Activated CD4-positive, alpha-beta T cell treated with anti-CD3 and anti-CD28 coated beads, Interleukin-2, amount 10 ng/mL, durations not matched to agents 7 days and 5 days (primary cell): ENCODE data around the gene IQSEC1. TPM values are rescaled to one million over a fixed set of nuclear protein-coding genes. Genes with fewer than 3 reads are reported as not detected.

ENCODE experiments used
- CTCF ChIA-PET: fragments of 350-600 bp; sonication (Branson Sonifier 250); formaldehyde crosslinking; loops from one replicate; lab custom pipeline; 2021; ENCODE audit warnings: antibody characterized with exemption; lab: Charles Lee
- POLR2A ChIA-PET: fragments of 350-600 bp; sonication (Branson Sonifier 250); formaldehyde crosslinking; loops from one replicate; lab custom pipeline; 2021; ENCODE audit warnings: antibody characterized with exemption; lab: Charles Lee
- DNase-seq: peaks from one replicate; pipeline ENCODE4 v3.0.0-alpha.2; 2020
- H3K27ac Mint-ChIP-seq: one replicate; pipeline ENCODE4 v1.8.0; 2021; ENCODE audit warnings: mild to moderate bottlenecking, moderate library complexity, mixed read lengths
- H3K27me3 Mint-ChIP-seq: one replicate; pipeline ENCODE4 v1.8.0; 2021; ENCODE audit warnings: mixed read lengths
- H3K36me3 Mint-ChIP-seq: one replicate; pipeline ENCODE4 v1.8.0; 2021; ENCODE audit warnings: low read depth, mixed read lengths
- H3K4me1 Mint-ChIP-seq: one replicate; pipeline ENCODE4 v1.8.0; 2021; ENCODE audit warnings: mixed read lengths
- H3K4me3 Mint-ChIP-seq: one replicate; pipeline ENCODE4 v1.8.0; 2021; ENCODE audit warnings: mild to moderate bottlenecking, moderate library complexity, mixed read lengths
- H3K9me3 Mint-ChIP-seq: one replicate; pipeline ENCODE4 v1.8.0; 2021; ENCODE audit warnings: mixed read lengths
- total RNA-seq, 2 experiments: library from RNA; stranded (reverse); gene quantifications; one replicate each; pipeline ENCODE4 v1.2.3, GENCODE V29; 2021

Gene IQSEC1
- total RNA-seq, 2 experiments from 2014 or later: 58.2 to 70.4 TPM

- ChIA-PET CTCF (interaction anchor here (0.9 to 1.7 kb wide), 3 partner anchors 12 to 81 kb away, joined by 3 to 4 read pairs (median 3); no protein-coding TSS in a partner anchor), POLR2A (no interaction called here)
- peaks cover 16% of the 10 kb centered on the region for H3K4me1 Mint-ChIP-seq
- H3K9me3 Mint-ChIP-seq: no peaks in the 10 kb centered on the region
- H3K27me3 Mint-ChIP-seq: no peaks in the 10 kb centered on the region
- no peak for DNase-seq
- H3K27ac Mint-ChIP-seq: peak overlapping the region; percentile 74
- H3K36me3 Mint-ChIP-seq: no peaks in the 10 kb centered on the region
- H3K4me3 Mint-ChIP-seq: no peak overlapping the region
Observed at GRCh38 chr3:13046569-13047274, 26.5 kb downstream of the IQSEC1 start.

GRCh38 chr3:13045904-13046568 lies 27.2 kb downstream of the IQSEC1 start:
- H3K9me3 Mint-ChIP-seq: no peaks in the 10 kb centered on the region
- H3K27ac Mint-ChIP-seq: peak overlapping the region; percentile 2
- CTCF ChIA-PET: interaction anchor here (0.8 to 1.7 kb wide), 3 partner anchors 17 to 80 kb away, joined by 3 to 4 read pairs (median 3); no protein-coding TSS in a partner anchor
- peak; percentile 21 for DNase-seq
- H3K27me3 Mint-ChIP-seq: no peaks in the 10 kb centered on the region
- H3K4me3 Mint-ChIP-seq: no peak overlapping the region
- no peaks in the 10 kb centered on the region for H3K36me3 Mint-ChIP-seq
- H3K4me1 Mint-ChIP-seq: peaks cover 15% of the 10 kb centered on the region
- POLR2A ChIA-PET: no interaction called here

GRCh38 chr3:13045241-13045903 lies 27.9 kb downstream of the IQSEC1 start:
- H3K36me3 Mint-ChIP-seq: no peaks in the 10 kb centered on the region
- no peak for DNase-seq
- H3K27me3 Mint-ChIP-seq: peaks cover 2% of the 10 kb centered on the region
- ChIA-PET CTCF (interaction anchor here (0.8 kb wide), 1 partner anchor 18 kb away, joined by 3 read pairs; no protein-coding TSS in a partner anchor), POLR2A (no interaction called here)
- H3K9me3 Mint-ChIP-seq: no peaks in the 10 kb centered on the region
- H3K27ac Mint-ChIP-seq: no peak overlapping the region
- H3K4me3 Mint-ChIP-seq: no peak overlapping the region
- H3K4me1 Mint-ChIP-seq: peaks cover 18% of the 10 kb centered on the region

- ChIA-PET CTCF (interaction anchor here (0.6 kb wide), 1 partner anchor 440 kb away, joined by 3 read pairs; no protein-coding TSS in a partner anchor), POLR2A (no interaction called here)
- no peak for DNase-seq
- Mint-ChIP-seq H3K4me3 (no peak overlapping the region), H3K27me3 (peaks cover 2% of the 10 kb centered on the region), H3K36me3 (no peaks in the 10 kb centered on the region), H3K9me3 (no peaks in the 10 kb centered on the region), H3K4me1 (peaks cover 19% of the 10 kb centered on the region), H3K27ac (no peak overlapping the region)
Observed at GRCh38 chr3:13044496-13045240, 28.6 kb downstream of the IQSEC1 start.

GRCh38 chr3:13043656-13044055 lies 29.6 kb downstream of the IQSEC1 start:
- ChIA-PET POLR2A (no interaction called here), CTCF (no interaction called here)
- Mint-ChIP-seq H3K4me1 (peaks cover 19% of the 10 kb centered on the region), H3K27ac (peak overlapping the region; percentile 51), H3K36me3 (no peaks in the 10 kb centered on the region), H3K9me3 (no peaks in the 10 kb centered on the region), H3K27me3 (peaks cover 4% of the 10 kb centered on the region), H3K4me3 (no peak overlapping the region)
- no peak for DNase-seq

- Mint-ChIP-seq H3K36me3 (no peaks in the 10 kb centered on the region), H3K4me3 (no peak overlapping the region), H3K27me3 (peaks cover 7% of the 10 kb centered on the region), H3K27ac (peak overlapping the region; percentile 5), H3K4me1 (peaks cover 19% of the 10 kb centered on the region), H3K9me3 (no peaks in the 10 kb centered on the region)
- ChIA-PET CTCF (interaction anchor here (1.7 kb wide), 1 partner anchor 49 kb away, joined by 4 read pairs; no protein-coding TSS in a partner anchor), POLR2A (no interaction called here)
- no peak for DNase-seq
Observed at GRCh38 chr3:13042715-13043271, 30.4 kb downstream of the IQSEC1 start.

GRCh38 chr3:13042127-13042701 lies 31.0 kb downstream of the IQSEC1 start:
- H3K4me3 Mint-ChIP-seq: no peak overlapping the region
- peaks cover 7% of the 10 kb centered on the region for H3K27me3 Mint-ChIP-seq
- H3K4me1 Mint-ChIP-seq: peaks cover 19% of the 10 kb centered on the region
- no peaks in the 10 kb centered on the region for H3K9me3 Mint-ChIP-seq
- no peak overlapping the region for H3K27ac Mint-ChIP-seq
- POLR2A ChIA-PET: no interaction called here
- CTCF ChIA-PET: interaction anchor here (1.7 kb wide), 1 partner anchor 50 kb away, joined by 4 read pairs; no protein-coding TSS in a partner anchor
- H3K36me3 Mint-ChIP-seq: no peaks in the 10 kb centered on the region
- DNase-seq: no peak

- Mint-ChIP-seq H3K4me3 (no peak overlapping the region), H3K9me3 (no peaks in the 10 kb centered on the region), H3K27me3 (peaks cover 7% of the 10 kb centered on the region), H3K27ac (no peak overlapping the region), H3K4me1 (peaks cover 12% of the 10 kb centered on the region), H3K36me3 (no peaks in the 10 kb centered on the region)
- ChIA-PET POLR2A (no interaction called here), CTCF (interaction anchor here (1.5 kb wide), 1 partner anchor 26 kb away, joined by 5 read pairs; no protein-coding TSS in a partner anchor)
- DNase-seq: no peak
Observed at GRCh38 chr3:13041113-13041776, 32.0 kb downstream of the IQSEC1 start.

- peaks cover 6% of the 10 kb centered on the region for H3K4me1 Mint-ChIP-seq
- no peaks in the 10 kb centered on the region for H3K36me3 Mint-ChIP-seq
- ChIA-PET POLR2A (no interaction called here), CTCF (interaction anchor here (1.2 to 1.5 kb wide), 3 partner anchors 9 to 45 kb away, joined by 3 to 5 read pairs (median 3); no protein-coding TSS in a partner anchor)
- DNase-seq: no peak
- no peak overlapping the region for H3K4me3 Mint-ChIP-seq
- H3K27ac Mint-ChIP-seq: no peak overlapping the region
- H3K27me3 Mint-ChIP-seq: peaks cover 7% of the 10 kb centered on the region
- H3K9me3 Mint-ChIP-seq: no peaks in the 10 kb centered on the region
Observed at GRCh38 chr3:13040361-13041074, 32.7 kb downstream of the IQSEC1 start.

GRCh38 chr3:13039213-13039896 lies 33.9 kb downstream of the IQSEC1 start:
- DNase-seq: no peak
- peaks cover 7% of the 10 kb centered on the region for H3K27me3 Mint-ChIP-seq
- H3K27ac Mint-ChIP-seq: no peak overlapping the region
- H3K4me3 Mint-ChIP-seq: no peak overlapping the region
- CTCF ChIA-PET: interaction anchor here (0.6 to 1.5 kb wide), 8 partner anchors 9 to 1216 kb away, joined by 3 to 5 read pairs (median 3); no protein-coding TSS in a partner anchor
- no peaks in the 10 kb centered on the region for H3K36me3 Mint-ChIP-seq
- peaks cover 6% of the 10 kb centered on the region for H3K4me1 Mint-ChIP-seq
- POLR2A ChIA-PET: no interaction called here
- no peaks in the 10 kb centered on the region for H3K9me3 Mint-ChIP-seq
